Activated T-cell treated with anti-CD3 and anti-CD28 coated beads, Interleukin-2, amount 50 U/mL, for 1 hour (primary cell): ENCODE measurements around the gene CIAO2B.
"Not testable (repeated sequence)": the region's sequence is repeated elsewhere in the genome, so short reads cannot be mapped to it uniquely, and the experiment has no call there.

Experiments
- DNase-seq: peaks from one replicate; pipeline ENCODE4 v3.0.0-alpha.2; 2020

CIAO2B gene

GRCh38 chr16:66955363-66956153 lies 21.4 kb upstream of the CIAO2B start:
- DNase-seq: not testable (repeated sequence)

GRCh38 chr16:66954097-66954659 lies 20.0 kb upstream of the CIAO2B start:
- DNase-seq: peak; percentile 79

DNA sequence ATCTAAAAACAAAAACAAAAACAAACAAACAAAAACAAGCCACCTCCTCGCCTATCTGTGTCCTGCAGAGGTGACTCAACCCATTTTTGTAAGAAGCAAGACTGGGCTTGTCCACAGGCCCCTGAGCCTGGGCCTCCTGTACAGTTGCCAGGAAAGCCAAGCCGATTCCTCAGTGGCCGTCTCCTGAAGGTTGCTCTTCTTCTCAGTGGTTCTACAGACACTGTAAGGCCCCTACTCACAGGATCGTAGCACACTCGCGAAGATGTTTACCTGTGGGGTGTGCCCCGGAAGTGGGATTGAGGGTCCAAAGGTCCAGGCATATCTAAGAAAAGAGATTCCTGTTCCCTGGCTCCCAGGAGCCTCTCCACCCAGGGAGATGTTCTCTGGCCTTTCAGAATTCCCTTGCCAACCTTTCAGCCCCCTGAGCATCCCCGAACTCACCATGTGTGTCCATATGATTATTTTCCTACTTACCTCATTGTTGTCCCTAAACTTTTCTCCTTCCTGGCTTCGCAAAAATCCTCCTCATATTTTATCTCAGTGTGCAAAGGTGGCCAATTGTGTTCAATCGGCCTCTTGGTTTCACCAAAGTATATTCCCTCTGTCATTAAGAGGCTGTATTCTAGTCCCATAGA lies 19.4 kb upstream of the CIAO2B start:
- DNase-seq: no peak

DNA sequence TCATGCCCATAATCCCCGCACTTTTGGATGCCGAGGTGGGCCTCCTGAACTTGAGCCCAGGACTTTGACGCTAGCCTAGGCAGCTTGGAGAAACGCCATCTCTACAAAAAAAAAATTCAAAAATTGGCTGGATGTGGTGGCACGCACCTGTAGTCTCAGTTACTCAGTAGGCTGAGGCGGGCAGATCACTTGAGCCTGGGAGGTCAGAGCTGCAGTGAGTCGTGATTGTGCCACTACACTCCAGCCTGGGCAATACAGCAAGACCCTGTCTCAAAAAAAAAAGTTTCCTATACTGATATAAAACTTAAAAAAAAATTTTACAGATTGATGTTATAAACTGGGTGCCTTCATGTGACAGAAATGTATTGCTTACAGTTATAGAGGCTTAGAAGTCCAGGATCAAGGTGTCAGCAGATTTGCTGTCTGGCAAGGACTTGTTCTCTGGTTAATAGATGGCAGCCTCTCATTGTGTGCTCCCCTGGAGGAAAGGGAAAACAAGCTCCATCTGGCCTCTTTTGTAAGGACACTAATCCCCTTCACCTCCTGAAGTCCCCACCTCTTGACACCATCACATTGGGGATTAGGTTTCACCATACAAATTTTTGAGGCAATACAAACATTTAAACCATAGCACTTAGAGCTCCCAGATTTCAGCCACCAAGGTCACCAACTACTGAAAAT lies 18.4 kb upstream of the CIAO2B start:
- DNase-seq: no peak

DNA sequence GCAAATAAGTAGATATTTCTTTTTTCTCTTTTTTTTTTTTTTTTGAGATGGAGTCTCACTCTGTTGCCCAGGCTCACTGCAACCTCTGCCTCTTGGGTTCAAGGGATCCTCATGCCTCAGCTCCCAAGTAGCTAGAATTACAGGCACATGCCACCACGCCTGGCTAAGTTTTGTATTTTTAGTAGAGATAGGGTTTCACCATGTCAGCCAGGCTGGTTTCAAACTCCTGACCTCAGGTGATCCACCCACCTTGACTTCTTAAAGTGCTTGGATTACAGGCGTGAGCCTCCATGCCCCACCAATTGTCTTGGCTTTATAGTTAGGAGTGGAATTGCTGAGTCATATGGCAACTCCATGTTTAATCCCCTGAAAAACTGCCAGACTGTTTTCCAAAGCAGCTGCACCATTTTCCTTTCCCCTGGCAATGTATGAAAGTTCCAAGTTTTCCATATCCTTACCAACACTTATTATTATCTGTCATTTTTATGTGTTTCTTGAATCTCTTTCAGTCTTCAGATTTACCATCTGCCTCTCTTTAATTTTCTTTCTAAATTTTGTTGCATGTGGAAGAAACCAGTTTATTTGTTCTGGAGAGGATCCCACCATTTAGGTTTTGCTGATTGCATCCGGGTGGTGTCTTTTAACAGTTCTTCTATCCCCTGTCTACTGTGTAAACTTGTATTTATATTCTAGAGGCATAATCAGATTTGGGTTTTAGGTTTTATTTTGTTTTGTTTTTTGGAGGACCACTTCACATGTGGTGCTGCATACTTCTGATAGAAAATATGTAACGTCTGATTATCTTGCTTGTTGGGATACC lies 17.0 kb upstream of the CIAO2B start:
- no peak for DNase-seq

- DNase-seq: no peak
These were observed 16.2 kb upstream of the CIAO2B start for GRCh38 chr16:66950437-66950836.

GRCh38 chr16:66949472-66949871 lies 15.3 kb upstream of the CIAO2B start:
- DNase-seq: no peak

DNA sequence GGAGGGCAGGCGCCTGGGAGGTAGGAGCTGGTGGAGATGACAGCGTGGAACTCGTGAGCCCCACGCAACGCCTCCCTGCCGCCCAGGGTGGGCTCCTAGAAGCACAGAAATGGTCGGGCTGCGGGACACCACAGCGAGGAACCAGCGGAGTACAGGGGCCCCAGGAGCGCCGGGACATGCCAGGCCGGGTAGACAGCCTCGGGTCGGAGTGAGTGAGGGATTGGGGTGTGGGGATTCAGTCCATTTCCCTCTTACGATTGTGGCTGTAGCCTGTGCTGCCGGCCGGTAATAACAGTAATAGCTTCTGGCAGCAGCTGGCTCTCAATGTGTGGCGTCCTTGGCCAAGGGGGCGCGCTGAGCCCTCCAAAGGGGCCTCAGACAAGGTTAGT lies 14.6 kb upstream of the CIAO2B start:
- no peak for DNase-seq

GRCh38 chr16:66948134-66948836 lies 14.1 kb upstream of the CIAO2B start:
- DNase-seq: peak; percentile 36

- DNase-seq: peak; percentile 87
These were observed 13.3 kb upstream of the CIAO2B start for GRCh38 chr16:66947302-66948065.

DNA sequence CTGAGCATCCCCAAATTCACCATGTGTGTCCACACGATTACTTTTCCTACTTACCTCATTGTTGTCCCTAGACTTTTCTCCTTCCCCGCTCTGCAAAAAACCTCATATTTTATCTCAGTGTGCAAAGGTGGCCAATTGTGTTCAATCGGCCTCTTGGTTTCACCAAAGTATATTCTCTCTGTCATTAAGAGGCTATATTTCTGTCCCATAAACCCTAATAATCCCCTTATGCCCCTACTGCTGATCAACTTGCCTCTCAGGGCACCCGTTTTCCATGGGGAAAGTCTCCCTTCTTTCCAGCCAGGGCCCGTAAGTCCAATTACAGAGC lies 12.7 kb upstream of the CIAO2B start:
- DNase-seq: no peak

GRCh38 chr16:66946541-66946940 lies 12.3 kb upstream of the CIAO2B start:
- no peak for DNase-seq

- DNase-seq: no peak
These were observed 11.7 kb upstream of the CIAO2B start for GRCh38 chr16:66945939-66946338.

DNA sequence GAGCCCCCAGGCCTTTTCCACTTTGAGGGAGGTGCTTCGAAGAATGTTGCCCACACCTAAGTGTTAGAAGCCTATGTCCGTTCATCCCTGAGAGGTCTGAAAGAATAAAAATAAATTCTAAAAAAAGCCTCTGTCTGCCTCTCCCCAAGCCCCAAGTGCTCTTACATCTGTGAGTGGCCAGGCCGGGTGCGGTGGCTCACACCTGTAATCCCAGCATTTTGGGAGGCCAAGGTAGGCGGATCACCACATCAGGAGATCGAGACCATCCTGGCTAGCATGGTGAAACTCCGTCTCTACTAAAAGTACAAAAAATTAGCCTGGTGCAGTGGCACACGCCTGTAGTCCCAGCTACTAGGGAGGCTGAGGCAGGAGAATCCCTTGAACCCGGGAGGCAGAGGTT lies 10.8 kb upstream of the CIAO2B start:
- not testable (repeated sequence) for DNase-seq

DNA sequence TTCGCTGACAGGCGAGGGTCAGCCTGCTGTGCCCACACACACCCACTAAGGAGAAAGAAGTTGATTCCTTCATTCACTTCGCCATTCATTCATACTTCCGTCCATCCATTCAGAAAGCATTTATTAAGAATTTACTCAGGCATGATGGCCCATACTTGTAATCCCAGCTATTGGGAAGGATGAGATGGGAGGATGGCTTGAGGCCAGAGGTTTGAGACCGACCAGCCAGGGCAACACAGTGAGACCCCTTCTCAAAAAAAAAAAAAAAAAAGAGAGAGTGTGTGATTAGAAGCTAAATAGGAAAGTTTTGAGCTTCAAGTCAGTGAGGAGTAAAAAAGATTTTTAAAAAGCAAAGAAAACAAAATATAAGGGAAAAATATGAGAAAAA lies 9.8 kb upstream of the CIAO2B start:
- no peak for DNase-seq

GRCh38 chr16:66943426-66944053 lies 9.3 kb upstream of the CIAO2B start:
- no peak for DNase-seq

GRCh38 chr16:66942981-66943380 lies 8.8 kb upstream of the CIAO2B start:
- DNase-seq: no peak

DNA sequence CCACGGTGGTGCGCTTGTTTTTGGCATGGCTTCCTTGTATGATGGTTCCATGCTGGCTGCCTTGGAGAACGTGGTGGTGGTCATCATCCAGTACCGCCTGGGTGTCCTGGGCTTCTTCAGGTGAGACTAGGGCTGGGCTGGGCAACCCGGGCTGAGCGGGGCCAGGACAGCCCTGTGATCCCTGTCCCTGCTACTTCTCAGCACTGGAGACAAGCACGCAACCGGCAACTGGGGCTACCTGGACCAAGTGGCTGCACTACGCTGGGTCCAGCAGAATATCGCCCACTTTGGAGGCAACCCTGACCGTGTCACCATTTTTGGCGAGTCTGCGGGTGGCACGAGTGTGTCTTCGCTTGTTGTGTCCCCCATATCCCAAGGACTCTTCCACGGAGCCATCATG lies 6.0 kb upstream of the CIAO2B start:
- DNase-seq: no peak

- no peak for DNase-seq
These were observed 5.2 kb upstream of the CIAO2B start for GRCh38 chr16:66939366-66939765.

GRCh38 chr16:66937725-66938337 lies 3.6 kb upstream of the CIAO2B start:
- no peak for DNase-seq
